Measurements from ENCODE around the gene QRFPR.

Gene QRFPR

GRCh38 chr4:121358473-121358872, 22.3 kb downstream of the QRFPR start:
- no peaks in the 10 kb centered on the region for H3K36me3 Mint-ChIP-seq (ENCODE audit: low read depth)
- no peak overlapping the region for H3K4me3 Mint-ChIP-seq
- no peak for TF ChIP-seq CTCF (IDR thresholded peaks at IDR 0.05; ENCODE audit: unreplicated experiment in 3 of 3)
- no peak overlapping the region for H3K27ac Mint-ChIP-seq
- no peaks in the 10 kb centered on the region for H3K4me1 Mint-ChIP-seq
- no peaks in the 10 kb centered on the region for H3K27me3 Mint-ChIP-seq (ENCODE audit: low read depth)
- H3K9me3 Mint-ChIP-seq, result peaks cover 20% of the 10 kb centered on the region

- no peak for TF ChIP-seq CTCF (IDR thresholded peaks at IDR 0.05; ENCODE audit: unreplicated experiment in 3 of 3)
- Mint-ChIP-seq H3K27ac (no peak overlapping the region), H3K4me3 (no peak overlapping the region), H3K27me3 (ENCODE audit: low read depth) (no peaks in the 10 kb centered on the region), H3K9me3 (peaks cover 20% of the 10 kb centered on the region), H3K36me3 (ENCODE audit: low read depth) (no peaks in the 10 kb centered on the region), H3K4me1 (no peaks in the 10 kb centered on the region)
Observed at GRCh38 chr4:121353213-121353612, 27.6 kb downstream of the QRFPR start.

DNA sequence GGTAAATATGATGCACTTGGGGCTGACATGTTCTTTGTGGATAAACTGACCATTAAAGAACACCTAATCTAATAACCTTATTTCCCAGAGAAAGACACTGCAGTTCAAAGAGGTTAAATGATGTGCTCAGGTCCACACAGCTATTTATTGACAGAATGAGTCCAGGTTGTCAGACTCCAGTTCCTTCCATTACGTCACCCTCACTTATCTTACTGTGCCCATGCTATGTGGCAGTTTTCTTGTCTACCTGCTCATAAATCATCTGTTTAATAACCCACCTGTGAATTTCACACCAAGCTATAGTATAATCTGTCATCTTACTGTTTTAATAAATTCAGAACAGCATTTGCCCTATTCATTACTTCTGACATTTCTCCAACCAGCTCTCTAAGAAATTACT, 36.7 kb downstream of the QRFPR start:
- no peaks in the 10 kb centered on the region for H3K36me3 Mint-ChIP-seq (ENCODE audit: low read depth)
- no peak for TF ChIP-seq CTCF (IDR thresholded peaks at IDR 0.05; ENCODE audit: unreplicated experiment in 3 of 3)
- no peak overlapping the region for H3K27ac Mint-ChIP-seq
- no peaks in the 10 kb centered on the region for H3K9me3 Mint-ChIP-seq
- H3K27me3 Mint-ChIP-seq (ENCODE audit: low read depth), result no peaks in the 10 kb centered on the region
- no peak overlapping the region for H3K4me3 Mint-ChIP-seq
- H3K4me1 Mint-ChIP-seq, result no peaks in the 10 kb centered on the region

DNA sequence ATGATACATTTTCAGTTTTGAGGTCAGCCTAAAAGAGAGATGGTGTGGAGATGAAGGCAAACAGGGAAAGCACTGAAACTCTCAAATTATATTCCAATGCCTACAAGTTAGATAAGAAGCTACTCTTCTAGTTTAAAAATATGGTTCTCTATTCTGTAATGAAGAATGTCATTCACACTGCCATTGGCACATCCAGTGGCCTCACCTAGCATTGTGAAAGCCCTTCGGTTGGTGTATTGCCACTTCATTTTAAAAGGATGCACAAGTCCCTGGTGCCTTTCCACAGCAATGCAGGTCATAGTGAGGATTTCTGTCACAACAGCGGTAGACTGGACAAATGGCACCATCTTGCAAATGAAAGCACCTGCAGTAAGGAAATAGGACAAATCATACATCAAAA, 40.6 kb downstream of the QRFPR start:
- TF ChIP-seq CTCF (IDR thresholded peaks at IDR 0.05; ENCODE audit: unreplicated experiment in 3 of 3), result no peak
- no peak overlapping the region for H3K27ac Mint-ChIP-seq
- H3K9me3 Mint-ChIP-seq, result no peaks in the 10 kb centered on the region
- no peaks in the 10 kb centered on the region for H3K36me3 Mint-ChIP-seq (ENCODE audit: low read depth)
- H3K4me1 Mint-ChIP-seq, result no peaks in the 10 kb centered on the region
- no peak overlapping the region for H3K4me3 Mint-ChIP-seq
- no peaks in the 10 kb centered on the region for H3K27me3 Mint-ChIP-seq (ENCODE audit: low read depth)

DNA sequence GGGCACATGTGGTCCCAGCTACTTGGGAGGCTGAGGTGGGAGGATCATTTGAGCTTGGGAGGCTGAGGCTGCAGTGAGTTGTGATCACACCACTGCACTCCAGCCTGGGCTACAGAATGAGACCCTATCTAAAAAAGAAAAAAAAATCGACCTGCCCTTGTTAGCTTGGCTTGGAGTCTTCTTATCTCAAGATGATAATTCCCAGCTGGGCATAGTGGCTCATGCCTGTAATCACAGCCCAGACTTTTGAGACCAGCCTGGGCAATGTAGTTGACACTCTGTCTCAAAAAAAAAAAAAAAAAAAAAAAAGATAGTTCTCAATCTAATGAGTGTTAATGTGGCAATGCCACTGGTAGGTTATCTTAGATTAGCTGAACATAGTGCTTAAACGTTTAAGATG, 41.0 kb downstream of the QRFPR start:
- Mint-ChIP-seq H3K27me3 (ENCODE audit: low read depth) (no peaks in the 10 kb centered on the region), H3K4me3 (no peak overlapping the region), H3K36me3 (ENCODE audit: low read depth) (no peaks in the 10 kb centered on the region), H3K9me3 (no peaks in the 10 kb centered on the region), H3K4me1 (no peaks in the 10 kb centered on the region), H3K27ac (no peak overlapping the region)
- TF ChIP-seq CTCF (IDR thresholded peaks at IDR 0.05; ENCODE audit: unreplicated experiment in 3 of 3), result no peak

GRCh38 chr4:121339307-121339706, 41.5 kb downstream of the QRFPR start:
- H3K27me3 Mint-ChIP-seq (ENCODE audit: low read depth), result no peaks in the 10 kb centered on the region
- H3K27ac Mint-ChIP-seq, result no peak overlapping the region
- no peaks in the 10 kb centered on the region for H3K9me3 Mint-ChIP-seq
- no peaks in the 10 kb centered on the region for H3K36me3 Mint-ChIP-seq (ENCODE audit: low read depth)
- no peak for TF ChIP-seq CTCF (IDR thresholded peaks at IDR 0.05; ENCODE audit: unreplicated experiment in 3 of 3)
- no peaks in the 10 kb centered on the region for H3K4me1 Mint-ChIP-seq
- no peak overlapping the region for H3K4me3 Mint-ChIP-seq
